Lung (tissue), 12 donors: Measurements from ENCODE around the gene PRSS1. TPM values are rescaled to one million over a fixed set of nuclear protein-coding genes. Genes with fewer than 3 reads are reported as not detected.

ENCODE experiments used
- ATAC-seq: fragments of 200-7000 bp; cut with Tn5 transposase; one replicate; pipeline ENCODE4 v1.9.1; 2020; ENCODE audit warnings: moderate number of reproducible peaks; ENCODE audit not compliant: insufficient read depth, low FRiP score
- DNase-seq, 3 donors: peaks; one replicate each; pipeline ENCODE4 v3.0.0-alpha.2; 2013 to 2017
- H3K27ac ChIP-seq, 2 donors: one replicate each; pipeline ENCODE4 v1.5.1; 2013; ENCODE audit warnings: mild to moderate bottlenecking in 2 of 2, moderate library complexity in 2 of 2, control low read depth in 1 of 2, inconsistent platforms in 1 of 2, low read depth in 1 of 2, low read length in 1 of 2
- H3K27me3 ChIP-seq, 3 donors: one replicate each; pipeline ENCODE4 v1.5.1; 2013; ENCODE audit warnings: low read length in 2 of 3; ENCODE audit not compliant: control insufficient read depth in 3 of 3, insufficient read depth in 3 of 3
- H3K36me3 ChIP-seq, 4 donors: one replicate each; pipeline ENCODE4 v1.5.1; 2013; ENCODE audit warnings: low read length in 4 of 4, mild to moderate bottlenecking in 1 of 4, moderate library complexity in 1 of 4; ENCODE audit not compliant: control insufficient read depth in 4 of 4, insufficient read depth in 4 of 4
- H3K4me1 ChIP-seq, 5 donors: one replicate each; pipeline ENCODE4 v1.5.1; 2013; ENCODE audit warnings: low read length in 5 of 5, mild to moderate bottlenecking in 2 of 5, moderate library complexity in 1 of 5; ENCODE audit not compliant: control insufficient read depth in 5 of 5, insufficient read depth in 5 of 5
- H3K4me3 ChIP-seq: one replicate; pipeline ENCODE4 v1.5.1; 2013; ENCODE audit warnings: mild to moderate bottlenecking, control low read depth, moderate library complexity
- H3K9ac ChIP-seq, 2 donors: one replicate each; pipeline ENCODE4 v1.5.1; 2013; ENCODE audit warnings: low read length in 2 of 2, control low read depth in 1 of 2; ENCODE audit not compliant: insufficient read depth in 1 of 2
- H3K9me3 ChIP-seq, 4 donors: one replicate each; pipeline ENCODE4 v1.5.1; 2013; ENCODE audit warnings: low read length in 3 of 4, mild to moderate bottlenecking in 1 of 4, moderate library complexity in 1 of 4; ENCODE audit not compliant: control insufficient read depth in 4 of 4, insufficient read depth in 3 of 4
- CTCF ChIP-seq: IDR thresholded peaks from 2 replicates; pipeline ENCODE4 v1.5.1; 2012; ENCODE audit warnings: mild to moderate bottlenecking; ENCODE audit errors: control extremely low read depth, extremely low read depth
- WGBS, 2 donors: extraction: QIAGEN DNeasy Blood & Tissue Kit; methylation state at CpG; one replicate each; pipeline ENCODE4 v1.1.7; 2013; 5-methylcytosine and 5-hydroxymethylcytosine counted together
- polyA plus RNA-seq, 2 donors: library from polyadenylated mRNA; stranded (reverse); fragments of 200-250 nt; gene quantifications; one replicate each; pipeline ENCODE4 v1.2.1, GENCODE V29; 2013
- total RNA-seq, 2 donors: library from RNA; depleted of rRNA in 1 of 2; stranded (reverse); fragments of >200 nt in 1 of 2; gene quantifications; one replicate each; pipeline ENCODE4 v1.2.1, GENCODE V29; 2014 to 2021
- donor health status: control.
- donor health status: control.
- donor health status: Bipolar disorder and iron deficiency.
- donor health status: healthy.
- donor health status: DM: yes; HTN: yes; CAD: no.

The PRSS1 gene
- total and polyA plus RNA-seq, 4 donors = 0.41 to 16.8 (median 1.1) TPM; not detected in 1

DNA sequence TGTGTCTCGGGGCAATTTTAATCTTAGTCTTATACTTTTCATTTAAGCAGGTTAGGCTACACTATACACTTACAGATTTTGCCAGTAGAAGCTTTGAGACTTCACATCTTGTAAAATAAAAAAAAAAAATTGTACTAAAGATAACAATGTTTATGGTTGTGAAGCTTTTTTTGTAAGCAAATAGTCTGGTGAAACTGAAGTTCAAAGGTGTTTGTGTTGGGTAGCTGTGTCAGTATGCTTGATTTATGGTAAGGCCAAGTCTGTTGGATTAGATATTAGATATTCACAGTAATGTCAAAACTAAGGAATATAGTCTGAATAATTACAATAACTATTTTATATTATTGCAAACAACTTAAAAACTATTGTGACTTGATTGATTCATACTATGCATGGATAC is 31.0 kb upstream of the PRSS1 start:
- ATAC-seq = no peak
- TF ChIP-seq CTCF = no peak
- 21 to 49% methylated on average over 1 of the region's 1 CpG for WGBS, 2 donors
- no peak for DNase-seq
- no peak overlapping the region for H3K4me3 ChIP-seq
- H3K9me3 ChIP-seq = peaks cover 0 to 3% (median 0%) of the 10 kb centered on the region in 4 donors
- no peak overlapping the region for H3K27ac ChIP-seq
- H3K9ac ChIP-seq = no peak overlapping the region
- H3K4me1 ChIP-seq = no peaks in the 10 kb centered on the region
- no peaks in the 10 kb centered on the region for H3K36me3 ChIP-seq
- H3K27me3 ChIP-seq = no peaks in the 10 kb centered on the region

DNA sequence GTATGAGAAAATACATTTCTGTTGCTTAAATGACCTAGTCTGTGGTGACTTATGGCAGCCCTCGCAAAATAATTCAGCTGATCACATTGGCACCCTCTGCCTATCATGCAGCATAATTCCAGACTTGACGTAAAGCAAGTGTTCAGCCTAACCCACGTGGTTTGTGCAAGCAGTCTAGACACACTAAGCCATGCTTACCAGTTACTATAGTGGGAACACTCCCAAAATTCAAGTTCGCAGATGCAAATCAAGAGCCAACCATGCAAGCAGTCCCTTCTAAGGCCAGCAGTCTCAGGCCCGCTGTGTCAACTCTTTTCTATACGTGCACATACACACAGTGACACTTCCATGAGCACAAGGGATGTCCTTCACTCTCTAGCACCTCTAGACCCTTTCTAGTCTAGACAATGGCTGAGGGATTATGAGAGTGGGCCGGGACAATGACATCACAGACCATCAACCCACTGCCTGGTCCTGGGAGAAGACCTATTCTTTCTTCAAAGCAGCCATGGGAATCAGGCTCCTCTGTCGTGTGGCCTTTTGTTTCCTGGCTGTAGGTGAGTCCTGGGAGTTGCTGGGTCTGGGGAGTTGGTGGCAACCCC is 29.0 kb upstream of the PRSS1 start:
- 88 to 91% methylated on average over 8 of the region's 8 CpGs for WGBS, 2 donors
- ATAC-seq = no peak
- H3K9me3 ChIP-seq = peaks cover 0 to 3% (median 0%) of the 10 kb centered on the region in 4 donors
- no peak overlapping the region for H3K9ac ChIP-seq
- no peaks in the 10 kb centered on the region for H3K4me1 ChIP-seq
- H3K27me3 ChIP-seq = no peaks in the 10 kb centered on the region
- no peaks in the 10 kb centered on the region for H3K36me3 ChIP-seq
- no peak overlapping the region for H3K4me3 ChIP-seq
- DNase-seq = no peak
- TF ChIP-seq CTCF = no peak
- no peak overlapping the region for H3K27ac ChIP-seq

DNA sequence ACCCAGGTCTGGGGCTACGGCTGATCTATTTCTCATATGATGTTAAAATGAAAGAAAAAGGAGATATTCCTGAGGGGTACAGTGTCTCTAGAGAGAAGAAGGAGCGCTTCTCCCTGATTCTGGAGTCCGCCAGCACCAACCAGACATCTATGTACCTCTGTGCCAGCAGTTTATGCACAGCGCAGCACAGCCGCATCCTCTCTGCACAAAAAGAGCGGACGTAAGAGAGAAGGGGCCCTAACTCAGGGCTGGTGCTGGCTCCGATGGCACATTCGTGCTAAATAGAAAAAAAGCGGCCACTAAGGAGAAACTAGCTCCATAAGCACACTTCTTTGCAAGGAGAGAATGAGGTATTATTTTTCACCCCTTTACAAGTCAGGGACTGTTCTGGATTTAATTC is 28.3 kb upstream of the PRSS1 start:
- Histone ChIP-seq H3K27me3 (no peaks in the 10 kb centered on the region), H3K4me1 (no peaks in the 10 kb centered on the region), H3K9me3 (no peaks in the 10 kb centered on the region), H3K4me3 (no peak overlapping the region), H3K36me3 (no peaks in the 10 kb centered on the region), H3K27ac (no peak overlapping the region), H3K9ac (no peak overlapping the region)
- ATAC-seq (no peak), DNase-seq (peak in 1 of 3 donors; percentile 3)
- TF ChIP-seq CTCF = no peak
- WGBS, 2 donors = 93 to 96% methylated on average over 10 of the region's 10 CpGs
